ENCODE data around the gene LDLR.
"Not testable (repeated sequence)": the region's sequence is repeated elsewhere in the genome, so short reads cannot be mapped to it uniquely, and the experiment has no call there.

Gene LDLR

GRCh38 chr19:11168568-11168967 is 79.3 kb downstream of the LDLR start:
- Histone ChIP-seq H3K27ac (ENCODE audit: low read depth in 2 of 2, low read length in 2 of 2) (no peak overlapping the region), H3K4me3 (ENCODE audit: low read length in 2 of 2) (no peak overlapping the region), H3K9ac (ENCODE audit: low read depth in 1 of 2, low read length in 2 of 2) (no peak overlapping the region), H3K4me1 (ENCODE audit: control insufficient read depth in 2 of 2, insufficient read depth in 2 of 2, low read length in 2 of 2) (peaks cover 3 to 16% of the 10 kb centered on the region in 2 donors), H3K9me3 (ENCODE audit: control insufficient read depth in 2 of 2, low read length in 2 of 2) (no peaks in the 10 kb centered on the region), H3K27me3 (ENCODE audit: control insufficient read depth in 2 of 2, insufficient read depth in 2 of 2, low read length in 2 of 2) (no peaks in the 10 kb centered on the region), H3K36me3 (ENCODE audit: control insufficient read depth in 2 of 2, insufficient read depth in 2 of 2, low read length in 2 of 2) (peaks cover 21% of the 10 kb centered on the region in 2 donors)

- Histone ChIP-seq H3K9me3 (ENCODE audit: control insufficient read depth in 2 of 2, low read length in 2 of 2) (no peaks in the 10 kb centered on the region), H3K27ac (ENCODE audit: low read depth in 2 of 2, low read length in 2 of 2) (no peak overlapping the region), H3K4me1 (ENCODE audit: control insufficient read depth in 2 of 2, insufficient read depth in 2 of 2, low read length in 2 of 2) (peaks cover 3 to 10% of the 10 kb centered on the region in 2 donors), H3K4me3 (ENCODE audit: low read length in 2 of 2) (no peak overlapping the region), H3K36me3 (ENCODE audit: control insufficient read depth in 2 of 2, insufficient read depth in 2 of 2, low read length in 2 of 2) (peaks cover 30 to 32% of the 10 kb centered on the region in 2 donors), H3K27me3 (ENCODE audit: control insufficient read depth in 2 of 2, insufficient read depth in 2 of 2, low read length in 2 of 2) (no peaks in the 10 kb centered on the region), H3K9ac (ENCODE audit: low read depth in 1 of 2, low read length in 2 of 2) (no peak overlapping the region)
These were observed 80.8 kb downstream of the LDLR start for GRCh38 chr19:11169896-11170678.

GRCh38 chr19:11171144-11171543 is 81.9 kb downstream of the LDLR start:
- no peaks in the 10 kb centered on the region for H3K27me3 ChIP-seq (ENCODE audit: control insufficient read depth in 2 of 2, insufficient read depth in 2 of 2, low read length in 2 of 2)
- H3K9me3 ChIP-seq (ENCODE audit: control insufficient read depth in 2 of 2, low read length in 2 of 2), result no peaks in the 10 kb centered on the region
- peaks cover 27 to 32% of the 10 kb centered on the region in 2 donors for H3K36me3 ChIP-seq (ENCODE audit: control insufficient read depth in 2 of 2, insufficient read depth in 2 of 2, low read length in 2 of 2)
- H3K4me3 ChIP-seq (ENCODE audit: low read length in 2 of 2), result no peak overlapping the region
- H3K9ac ChIP-seq (ENCODE audit: low read depth in 1 of 2, low read length in 2 of 2), result no peak overlapping the region
- H3K27ac ChIP-seq (ENCODE audit: low read depth in 2 of 2, low read length in 2 of 2), result no peak overlapping the region
- H3K4me1 ChIP-seq (ENCODE audit: control insufficient read depth in 2 of 2, insufficient read depth in 2 of 2, low read length in 2 of 2), result peaks cover 2 to 3% of the 10 kb centered on the region in 2 donors

GRCh38 chr19:11172576-11172975 is 83.3 kb downstream of the LDLR start:
- Histone ChIP-seq H3K36me3 (ENCODE audit: control insufficient read depth in 2 of 2, insufficient read depth in 2 of 2, low read length in 2 of 2) (peaks cover 27 to 28% of the 10 kb centered on the region in 2 donors), H3K9ac (ENCODE audit: low read depth in 1 of 2, low read length in 2 of 2) (no peak overlapping the region), H3K27me3 (ENCODE audit: control insufficient read depth in 2 of 2, insufficient read depth in 2 of 2, low read length in 2 of 2) (no peaks in the 10 kb centered on the region), H3K4me3 (ENCODE audit: low read length in 2 of 2) (no peak overlapping the region), H3K4me1 (ENCODE audit: control insufficient read depth in 2 of 2, insufficient read depth in 2 of 2, low read length in 2 of 2) (no peaks in the 10 kb centered on the region), H3K9me3 (ENCODE audit: control insufficient read depth in 2 of 2, low read length in 2 of 2) (no peaks in the 10 kb centered on the region), H3K27ac (ENCODE audit: low read depth in 2 of 2, low read length in 2 of 2) (no peak overlapping the region)

GRCh38 chr19:11173516-11174155 is 84.4 kb downstream of the LDLR start:
- Histone ChIP-seq H3K9me3 (ENCODE audit: control insufficient read depth in 2 of 2, low read length in 2 of 2) (no peaks in the 10 kb centered on the region), H3K27ac (ENCODE audit: low read depth in 2 of 2, low read length in 2 of 2) (no peak overlapping the region), H3K36me3 (ENCODE audit: control insufficient read depth in 2 of 2, insufficient read depth in 2 of 2, low read length in 2 of 2) (peaks cover 27 to 33% of the 10 kb centered on the region in 2 donors), H3K4me1 (ENCODE audit: control insufficient read depth in 2 of 2, insufficient read depth in 2 of 2, low read length in 2 of 2) (peaks cover 0 to under 1% of the 10 kb centered on the region in 2 donors), H3K9ac (ENCODE audit: low read depth in 1 of 2, low read length in 2 of 2) (no peak overlapping the region), H3K27me3 (ENCODE audit: control insufficient read depth in 2 of 2, insufficient read depth in 2 of 2, low read length in 2 of 2) (no peaks in the 10 kb centered on the region), H3K4me3 (ENCODE audit: low read length in 2 of 2) (no peak overlapping the region)

- H3K4me3 ChIP-seq (ENCODE audit: low read length in 2 of 2), result no peak overlapping the region
- no peaks in the 10 kb centered on the region for H3K9me3 ChIP-seq (ENCODE audit: control insufficient read depth in 2 of 2, low read length in 2 of 2)
- no peaks in the 10 kb centered on the region for H3K27me3 ChIP-seq (ENCODE audit: control insufficient read depth in 2 of 2, insufficient read depth in 2 of 2, low read length in 2 of 2)
- peaks cover 28 to 32% of the 10 kb centered on the region in 2 donors for H3K36me3 ChIP-seq (ENCODE audit: control insufficient read depth in 2 of 2, insufficient read depth in 2 of 2, low read length in 2 of 2)
- H3K9ac ChIP-seq (ENCODE audit: low read depth in 1 of 2, low read length in 2 of 2), result no peak overlapping the region
- H3K4me1 ChIP-seq (ENCODE audit: control insufficient read depth in 2 of 2, insufficient read depth in 2 of 2, low read length in 2 of 2), result peaks cover 0 to 3% of the 10 kb centered on the region in 2 donors
- no peak overlapping the region for H3K27ac ChIP-seq (ENCODE audit: low read depth in 2 of 2, low read length in 2 of 2)
These were observed 85.1 kb downstream of the LDLR start for GRCh38 chr19:11174336-11174735.

GRCh38 chr19:11175920-11176319 is 86.7 kb downstream of the LDLR start:
- no peak overlapping the region for H3K9ac ChIP-seq (ENCODE audit: low read depth in 1 of 2, low read length in 2 of 2)
- peaks cover 6 to 10% of the 10 kb centered on the region in 2 donors for H3K4me1 ChIP-seq (ENCODE audit: control insufficient read depth in 2 of 2, insufficient read depth in 2 of 2, low read length in 2 of 2)
- H3K36me3 ChIP-seq (ENCODE audit: control insufficient read depth in 2 of 2, insufficient read depth in 2 of 2, low read length in 2 of 2), result peaks cover 21 to 28% of the 10 kb centered on the region in 2 donors
- no peaks in the 10 kb centered on the region for H3K9me3 ChIP-seq (ENCODE audit: control insufficient read depth in 2 of 2, low read length in 2 of 2)
- no peak overlapping the region for H3K27ac ChIP-seq (ENCODE audit: low read depth in 2 of 2, low read length in 2 of 2)
- no peaks in the 10 kb centered on the region for H3K27me3 ChIP-seq (ENCODE audit: control insufficient read depth in 2 of 2, insufficient read depth in 2 of 2, low read length in 2 of 2)
- no peak overlapping the region for H3K4me3 ChIP-seq (ENCODE audit: low read length in 2 of 2)

GRCh38 chr19:11176466-11177193 is 87.4 kb downstream of the LDLR start:
- no peaks in the 10 kb centered on the region for H3K9me3 ChIP-seq (ENCODE audit: control insufficient read depth in 2 of 2, low read length in 2 of 2)
- H3K36me3 ChIP-seq (ENCODE audit: control insufficient read depth in 2 of 2, insufficient read depth in 2 of 2, low read length in 2 of 2), result peaks cover 21 to 28% of the 10 kb centered on the region in 2 donors
- H3K27me3 ChIP-seq (ENCODE audit: control insufficient read depth in 2 of 2, insufficient read depth in 2 of 2, low read length in 2 of 2), result no peaks in the 10 kb centered on the region
- H3K27ac ChIP-seq (ENCODE audit: low read depth in 2 of 2, low read length in 2 of 2), result no peak overlapping the region
- H3K9ac ChIP-seq (ENCODE audit: low read depth in 1 of 2, low read length in 2 of 2), result no peak overlapping the region
- peaks cover 6 to 10% of the 10 kb centered on the region in 2 donors for H3K4me1 ChIP-seq (ENCODE audit: control insufficient read depth in 2 of 2, insufficient read depth in 2 of 2, low read length in 2 of 2)
- no peak overlapping the region for H3K4me3 ChIP-seq (ENCODE audit: low read length in 2 of 2)

- Histone ChIP-seq H3K4me1 (ENCODE audit: control insufficient read depth in 2 of 2, insufficient read depth in 2 of 2, low read length in 2 of 2) (peaks cover 6 to 10% of the 10 kb centered on the region in 2 donors), H3K27me3 (ENCODE audit: control insufficient read depth in 2 of 2, insufficient read depth in 2 of 2, low read length in 2 of 2) (no peaks in the 10 kb centered on the region), H3K9me3 (ENCODE audit: control insufficient read depth in 2 of 2, low read length in 2 of 2) (no peaks in the 10 kb centered on the region), H3K4me3 (ENCODE audit: low read length in 2 of 2) (no peak overlapping the region), H3K9ac (ENCODE audit: low read depth in 1 of 2, low read length in 2 of 2) (no peak overlapping the region), H3K27ac (ENCODE audit: low read depth in 2 of 2, low read length in 2 of 2) (no peak overlapping the region), H3K36me3 (ENCODE audit: control insufficient read depth in 2 of 2, insufficient read depth in 2 of 2, low read length in 2 of 2) (peaks cover 20 to 24% of the 10 kb centered on the region in 2 donors)
These were observed 88.3 kb downstream of the LDLR start for GRCh38 chr19:11177592-11177991.

- not testable (repeated sequence) for H3K4me3 ChIP-seq (ENCODE audit: low read length in 2 of 2)
- peaks cover 6 to 16% of the 10 kb centered on the region in 2 donors for H3K36me3 ChIP-seq (ENCODE audit: control insufficient read depth in 2 of 2, insufficient read depth in 2 of 2, low read length in 2 of 2)
These were observed 89.8 kb downstream of the LDLR start for GRCh38 chr19:11179145-11179465.

More at GRCh38 chr19:11179145-11179465, 89.8 kb downstream of the LDLR start:
- H3K4me1 ChIP-seq (ENCODE audit: control insufficient read depth in 2 of 2, insufficient read depth in 2 of 2, low read length in 2 of 2), result peaks cover 6 to 10% of the 10 kb centered on the region in 2 donors
- not testable (repeated sequence) for H3K27me3 ChIP-seq (ENCODE audit: control insufficient read depth in 2 of 2, insufficient read depth in 2 of 2, low read length in 2 of 2); H3K27ac ChIP-seq (ENCODE audit: low read depth in 2 of 2, low read length in 2 of 2); H3K9me3 ChIP-seq (ENCODE audit: control insufficient read depth in 2 of 2, low read length in 2 of 2); H3K9ac ChIP-seq (ENCODE audit: low read depth in 1 of 2, low read length in 2 of 2)
